ENCODE data around the gene HOXC12. TPM values are rescaled to one million over a fixed set of nuclear protein-coding genes. Genes with fewer than 3 reads are reported as not detected.

HOXC12 gene
- total RNA-seq, 4 donors from 2014 or later = 0.22 to 1.4 TPM; not detected in 2

GRCh38 chr12:54001283-54002187 lies 46.8 kb downstream of the HOXC12 start:
- Histone ChIP-seq H3K9me3 (no peaks in the 10 kb centered on the region), H3K27ac (peak overlapping the region; percentile 86 to 99 (median 94)), H3K36me3 (peaks cover 0 to 4% (median 0%) of the 10 kb centered on the region in 3 donors), H3K4me1 (peaks cover 0 to 91% (median 11%) of the 10 kb centered on the region in 4 donors), H3K27me3 (peaks cover 0 to 58% of the 10 kb centered on the region in 2 donors), H3K4me3 (peak overlapping the region in 3 of 4 donors; percentile 51 to 64 (median 57))
- WGBS, 2 donors = 37 to 42% methylated on average over 8 of the region's 8 CpGs
- no peak for TF ChIP-seq EP300 (IDR thresholded peaks at IDR 0.05)
- no peak for TF ChIP-seq POLR2A (IDR thresholded peaks at IDR 0.05)
- TF ChIP-seq, protein P1, sequence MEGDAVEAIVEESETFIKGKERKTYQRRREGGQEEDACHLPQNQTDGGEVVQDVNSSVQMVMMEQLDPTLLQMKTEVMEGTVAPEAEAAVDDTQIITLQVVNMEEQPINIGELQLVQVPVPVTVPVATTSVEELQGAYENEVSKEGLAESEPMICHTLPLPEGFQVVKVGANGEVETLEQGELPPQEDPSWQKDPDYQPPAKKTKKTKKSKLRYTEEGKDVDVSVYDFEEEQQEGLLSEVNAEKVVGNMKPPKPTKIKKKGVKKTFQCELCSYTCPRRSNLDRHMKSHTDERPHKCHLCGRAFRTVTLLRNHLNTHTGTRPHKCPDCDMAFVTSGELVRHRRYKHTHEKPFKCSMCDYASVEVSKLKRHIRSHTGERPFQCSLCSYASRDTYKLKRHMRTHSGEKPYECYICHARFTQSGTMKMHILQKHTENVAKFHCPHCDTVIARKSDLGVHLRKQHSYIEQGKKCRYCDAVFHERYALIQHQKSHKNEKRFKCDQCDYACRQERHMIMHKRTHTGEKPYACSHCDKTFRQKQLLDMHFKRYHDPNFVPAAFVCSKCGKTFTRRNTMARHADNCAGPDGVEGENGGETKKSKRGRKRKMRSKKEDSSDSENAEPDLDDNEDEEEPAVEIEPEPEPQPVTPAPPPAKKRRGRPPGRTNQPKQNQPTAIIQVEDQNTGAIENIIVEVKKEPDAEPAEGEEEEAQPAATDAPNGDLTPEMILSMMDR (IDR thresholded peaks at IDR 0.05) = no peak
- no peak for DNase-seq (ENCODE audit: low spot score in 2 of 2)

DNA sequence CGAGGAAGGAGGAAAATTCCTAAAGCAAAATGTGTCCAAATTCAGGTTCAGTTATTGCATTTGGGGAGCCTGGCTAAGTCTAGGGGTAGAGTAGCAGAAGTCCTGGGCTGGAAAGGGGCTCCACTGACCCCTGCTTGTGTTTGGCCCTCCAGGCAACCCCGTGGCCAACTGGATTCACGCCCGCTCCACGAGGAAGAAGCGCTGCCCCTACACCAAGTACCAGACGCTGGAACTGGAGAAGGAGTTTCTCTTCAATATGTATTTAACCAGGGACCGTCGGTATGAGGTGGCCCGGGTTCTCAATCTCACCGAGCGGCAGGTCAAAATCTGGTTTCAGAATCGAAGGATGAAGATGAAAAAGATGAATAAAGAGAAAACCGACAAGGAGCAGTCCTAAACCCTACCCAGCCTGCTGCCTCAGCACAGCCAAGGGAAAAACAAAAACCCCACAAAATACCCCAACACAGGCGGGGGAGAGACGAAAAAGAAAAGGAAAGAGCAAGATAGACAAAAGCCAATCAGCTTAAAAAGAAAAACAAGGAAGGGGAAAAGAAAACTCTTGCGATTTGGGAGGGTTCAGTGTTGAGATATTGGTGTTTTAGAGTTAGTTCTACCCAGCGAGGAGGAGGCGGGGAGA lies 47.7 kb downstream of the HOXC12 start:
- H3K4me1 ChIP-seq = peaks cover 0 to 91% (median 9%) of the 10 kb centered on the region in 4 donors
- no peaks in the 10 kb centered on the region for H3K9me3 ChIP-seq
- peaks cover 0 to 54% of the 10 kb centered on the region in 2 donors for H3K27me3 ChIP-seq
- WGBS, 2 donors = 42 to 59% methylated on average over 19 of the region's 19 CpGs
- peak overlapping the region in 1 of 4 donors; percentile 64 for H3K4me3 ChIP-seq
- DNase-seq (ENCODE audit: low spot score in 2 of 2) = no peak
- peak overlapping the region; percentile 31 to 99 (median 92) for H3K27ac ChIP-seq
- TF ChIP-seq POLR2A (IDR thresholded peaks at IDR 0.05) (no peak), EP300 (IDR thresholded peaks at IDR 0.05) (no peak)
- TF ChIP-seq, protein P1 (IDR thresholded peaks at IDR 0.05) = no peak
- peaks cover 0 to 4% (median 0%) of the 10 kb centered on the region in 3 donors for H3K36me3 ChIP-seq

DNA sequence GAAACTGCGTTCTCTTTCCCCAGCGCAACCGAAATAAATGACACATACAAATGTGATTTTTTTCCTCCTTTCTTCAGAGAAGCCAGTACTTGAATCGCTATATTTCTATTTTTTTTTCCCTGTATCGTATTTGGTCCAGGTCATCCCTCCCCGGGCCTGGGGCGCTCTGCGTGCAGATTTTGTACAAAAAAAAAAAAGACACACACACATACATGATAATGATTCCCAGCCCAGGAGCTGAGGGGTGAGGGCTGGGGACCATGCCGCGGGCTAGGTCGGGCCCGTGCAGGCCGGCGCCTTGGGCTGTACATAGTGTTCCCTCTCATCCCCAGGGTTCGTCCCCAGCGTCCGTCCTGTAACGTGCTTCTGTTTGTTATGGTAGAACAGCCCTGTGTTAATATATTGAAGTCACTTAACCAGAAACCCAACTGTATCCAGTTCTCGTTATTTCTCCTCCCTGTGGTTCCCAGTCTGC lies 48.2 kb downstream of the HOXC12 start:
- Histone ChIP-seq H3K4me3 (no peak overlapping the region), H3K27me3 (peaks cover 0 to 53% of the 10 kb centered on the region in 2 donors), H3K36me3 (peaks cover 0 to 4% (median 0%) of the 10 kb centered on the region in 3 donors), H3K9me3 (no peaks in the 10 kb centered on the region), H3K27ac (peak overlapping the region; percentile 31 to 99 (median 92)), H3K4me1 (peaks cover 0 to 92% (median 11%) of the 10 kb centered on the region in 4 donors)
- no peak for DNase-seq (ENCODE audit: low spot score in 2 of 2)
- 64 to 71% methylated on average over 19 of the region's 19 CpGs for WGBS, 2 donors
- TF ChIP-seq POLR2A (IDR thresholded peaks at IDR 0.05) = no peak
- TF ChIP-seq, protein P1 (IDR thresholded peaks at IDR 0.05) = no peak
- TF ChIP-seq EP300 (IDR thresholded peaks at IDR 0.05) = no peak

DNA sequence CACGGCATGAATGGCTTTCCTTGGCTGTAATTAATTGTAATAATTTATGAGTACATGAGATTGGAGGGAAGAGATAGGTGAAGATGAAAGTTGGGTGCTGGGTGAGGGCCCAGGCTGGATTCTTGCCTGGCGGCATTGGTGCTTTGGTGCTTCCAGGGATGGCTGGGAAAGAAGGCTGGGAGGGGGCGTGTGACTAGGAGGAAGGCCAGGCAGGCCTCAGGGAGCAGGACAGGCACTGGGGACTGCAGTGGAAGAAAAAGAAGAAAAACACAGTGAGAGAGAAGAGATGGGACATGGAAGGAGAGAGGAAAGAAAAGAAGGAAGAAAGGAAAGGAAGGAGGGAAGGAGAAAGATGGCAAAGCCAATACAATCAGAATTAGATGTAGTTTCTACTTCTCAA lies 48.9 kb downstream of the HOXC12 start:
- Histone ChIP-seq H3K36me3 (peaks cover 0 to 4% (median 0%) of the 10 kb centered on the region in 3 donors), H3K9me3 (no peaks in the 10 kb centered on the region), H3K27ac (peak overlapping the region; percentile 54 to 99 (median 86)), H3K27me3 (peaks cover 0 to 53% of the 10 kb centered on the region in 2 donors), H3K4me3 (no peak overlapping the region), H3K4me1 (peaks cover 0 to 92% (median 14%) of the 10 kb centered on the region in 4 donors)
- WGBS, 2 donors = 48 to 56% methylated on average over 3 of the region's 3 CpGs
- TF ChIP-seq, protein P1 (IDR thresholded peaks at IDR 0.05) = no peak
- TF ChIP-seq POLR2A (IDR thresholded peaks at IDR 0.05) = no peak
- no peak for TF ChIP-seq EP300 (IDR thresholded peaks at IDR 0.05)
- DNase-seq (ENCODE audit: low spot score in 2 of 2) = no peak
